ENCODE data around the gene FERMT3.

The FERMT3 gene

GRCh38 chr11:64247729-64248531 is 41.4 kb downstream of the FERMT3 start:
- Histone ChIP-seq H3K27me3 (replicated peaks; ENCODE audit: control insufficient read depth, insufficient read depth, low read length) (no peaks in the 10 kb centered on the region), H3K4me1 (ENCODE audit: control insufficient read depth, insufficient read depth, low read length) (peaks cover 37% of the 10 kb centered on the region), H3K9me3 (ENCODE audit: control insufficient read depth, low read length) (no peaks in the 10 kb centered on the region), H3K4me3 (ENCODE audit: low read length) (peak overlapping the region; percentile 90), H3K36me3 (ENCODE audit: control insufficient read depth, insufficient read depth, low read length, severe bottlenecking) (peaks cover 14% of the 10 kb centered on the region), H3K9ac (ENCODE audit: low read length) (peak overlapping the region; percentile 93)
- DNase-seq (ENCODE audit: low read depth), result no peak

GRCh38 chr11:64248578-64248977 is 42.1 kb downstream of the FERMT3 start:
- no peaks in the 10 kb centered on the region for H3K27me3 ChIP-seq (replicated peaks; ENCODE audit: control insufficient read depth, insufficient read depth, low read length)
- H3K4me1 ChIP-seq (ENCODE audit: control insufficient read depth, insufficient read depth, low read length), result peaks cover 38% of the 10 kb centered on the region
- no peaks in the 10 kb centered on the region for H3K9me3 ChIP-seq (ENCODE audit: control insufficient read depth, low read length)
- no peak for DNase-seq (ENCODE audit: low read depth)
- peaks cover 8% of the 10 kb centered on the region for H3K36me3 ChIP-seq (ENCODE audit: control insufficient read depth, insufficient read depth, low read length, severe bottlenecking)
- peak overlapping the region; percentile 93 for H3K9ac ChIP-seq (ENCODE audit: low read length)
- H3K4me3 ChIP-seq (ENCODE audit: low read length), result no peak overlapping the region

- Histone ChIP-seq H3K9me3 (ENCODE audit: control insufficient read depth, low read length) (no peaks in the 10 kb centered on the region), H3K4me3 (ENCODE audit: low read length) (no peak overlapping the region), H3K9ac (ENCODE audit: low read length) (no peak overlapping the region), H3K27me3 (replicated peaks; ENCODE audit: control insufficient read depth, insufficient read depth, low read length) (no peaks in the 10 kb centered on the region), H3K36me3 (ENCODE audit: control insufficient read depth, insufficient read depth, low read length, severe bottlenecking) (peaks cover 3% of the 10 kb centered on the region), H3K4me1 (ENCODE audit: control insufficient read depth, insufficient read depth, low read length) (peaks cover 34% of the 10 kb centered on the region)
- DNase-seq (ENCODE audit: low read depth), result no peak
Measured at GRCh38 chr11:64249038-64249437, 42.5 kb downstream of the FERMT3 start.

GRCh38 chr11:64249563-64250414 is 43.3 kb downstream of the FERMT3 start:
- no peak overlapping the region for H3K4me3 ChIP-seq (ENCODE audit: low read length)
- DNase-seq (ENCODE audit: low read depth), result no peak

GRCh38 chr11:64250415-64251015 is 44.0 kb downstream of the FERMT3 start:
- no peak for DNase-seq (ENCODE audit: low read depth)
- peaks cover 5% of the 10 kb centered on the region for H3K36me3 ChIP-seq (ENCODE audit: control insufficient read depth, insufficient read depth, low read length, severe bottlenecking)
- H3K4me1 ChIP-seq (ENCODE audit: control insufficient read depth, insufficient read depth, low read length), result peaks cover 29% of the 10 kb centered on the region
- H3K9ac ChIP-seq (ENCODE audit: low read length), result peak overlapping the region; percentile 79
- H3K9me3 ChIP-seq (ENCODE audit: control insufficient read depth, low read length), result no peaks in the 10 kb centered on the region
- peak overlapping the region; percentile 81 for H3K4me3 ChIP-seq (ENCODE audit: low read length)
- no peaks in the 10 kb centered on the region for H3K27me3 ChIP-seq (replicated peaks; ENCODE audit: control insufficient read depth, insufficient read depth, low read length)

More at GRCh38 chr11:64249563-64250414, 43.3 kb downstream of the FERMT3 start:
- Histone ChIP-seq H3K36me3 (ENCODE audit: control insufficient read depth, insufficient read depth, low read length, severe bottlenecking) (no peaks in the 10 kb centered on the region), H3K9ac (ENCODE audit: low read length) (no peak overlapping the region), H3K4me1 (ENCODE audit: control insufficient read depth, insufficient read depth, low read length) (peaks cover 31% of the 10 kb centered on the region), H3K9me3 (ENCODE audit: control insufficient read depth, low read length) (no peaks in the 10 kb centered on the region), H3K27me3 (replicated peaks; ENCODE audit: control insufficient read depth, insufficient read depth, low read length) (no peaks in the 10 kb centered on the region)

- Histone ChIP-seq H3K9me3 (ENCODE audit: control insufficient read depth, low read length) (no peaks in the 10 kb centered on the region), H3K4me1 (ENCODE audit: control insufficient read depth, insufficient read depth, low read length) (peaks cover 29% of the 10 kb centered on the region), H3K27me3 (replicated peaks; ENCODE audit: control insufficient read depth, insufficient read depth, low read length) (no peaks in the 10 kb centered on the region), H3K4me3 (ENCODE audit: low read length) (peak within 1 kb of the TSS; percentile 93), H3K9ac (ENCODE audit: low read length) (peak within 1 kb of the TSS; percentile 92), H3K36me3 (ENCODE audit: control insufficient read depth, insufficient read depth, low read length, severe bottlenecking) (peaks cover 12% of the 10 kb centered on the region)
- peak; percentile 84 for DNase-seq (ENCODE audit: low read depth)
Measured at GRCh38 chr11:64251016-64251752, 44.7 kb downstream of the FERMT3 start, which contains the start of gene PLCB3. Gene PLCB3 (plus strand): TSS chr11:64251530. CDS start chr11:64251650, 120 bp downstream.

- Histone ChIP-seq H3K4me1 (ENCODE audit: control insufficient read depth, insufficient read depth, low read length) (peaks cover 29% of the 10 kb centered on the region), H3K27me3 (replicated peaks; ENCODE audit: control insufficient read depth, insufficient read depth, low read length) (no peaks in the 10 kb centered on the region), H3K9ac (ENCODE audit: low read length) (peak overlapping the region; percentile 92), H3K9me3 (ENCODE audit: control insufficient read depth, low read length) (no peaks in the 10 kb centered on the region), H3K36me3 (ENCODE audit: control insufficient read depth, insufficient read depth, low read length, severe bottlenecking) (peaks cover 17% of the 10 kb centered on the region), H3K4me3 (ENCODE audit: low read length) (peak overlapping the region; percentile 93)
- no peak for DNase-seq (ENCODE audit: low read depth)
Measured at GRCh38 chr11:64251753-64252002, 45.2 kb downstream of the FERMT3 start.

- H3K4me3 ChIP-seq (ENCODE audit: low read length), result peak overlapping the region; percentile 93
- peaks cover 29% of the 10 kb centered on the region for H3K4me1 ChIP-seq (ENCODE audit: control insufficient read depth, insufficient read depth, low read length)
- DNase-seq (ENCODE audit: low read depth), result peak; percentile 49
- H3K9ac ChIP-seq (ENCODE audit: low read length), result peak overlapping the region; percentile 92
- H3K27me3 ChIP-seq (replicated peaks; ENCODE audit: control insufficient read depth, insufficient read depth, low read length), result no peaks in the 10 kb centered on the region
- H3K36me3 ChIP-seq (ENCODE audit: control insufficient read depth, insufficient read depth, low read length, severe bottlenecking), result peaks cover 17% of the 10 kb centered on the region
- H3K9me3 ChIP-seq (ENCODE audit: control insufficient read depth, low read length), result no peaks in the 10 kb centered on the region
Measured at GRCh38 chr11:64252003-64252872, 45.7 kb downstream of the FERMT3 start.

- Histone ChIP-seq H3K9me3 (ENCODE audit: control insufficient read depth, low read length) (no peaks in the 10 kb centered on the region), H3K9ac (ENCODE audit: low read length) (peak overlapping the region; percentile 42), H3K4me3 (ENCODE audit: low read length) (no peak overlapping the region), H3K27me3 (replicated peaks; ENCODE audit: control insufficient read depth, insufficient read depth, low read length) (no peaks in the 10 kb centered on the region), H3K36me3 (ENCODE audit: control insufficient read depth, insufficient read depth, low read length, severe bottlenecking) (peaks cover 23% of the 10 kb centered on the region), H3K4me1 (ENCODE audit: control insufficient read depth, insufficient read depth, low read length) (peaks cover 24% of the 10 kb centered on the region)
- no peak for DNase-seq (ENCODE audit: low read depth)
Measured at GRCh38 chr11:64253043-64253442, 46.5 kb downstream of the FERMT3 start.

- H3K9me3 ChIP-seq (ENCODE audit: control insufficient read depth, low read length), result no peaks in the 10 kb centered on the region
- peaks cover 21% of the 10 kb centered on the region for H3K4me1 ChIP-seq (ENCODE audit: control insufficient read depth, insufficient read depth, low read length)
- no peaks in the 10 kb centered on the region for H3K27me3 ChIP-seq (replicated peaks; ENCODE audit: control insufficient read depth, insufficient read depth, low read length)
- H3K9ac ChIP-seq (ENCODE audit: low read length), result peak overlapping the region; percentile 42
- DNase-seq (ENCODE audit: low read depth), result no peak
- H3K36me3 ChIP-seq (ENCODE audit: control insufficient read depth, insufficient read depth, low read length, severe bottlenecking), result peaks cover 27% of the 10 kb centered on the region
- no peak overlapping the region for H3K4me3 ChIP-seq (ENCODE audit: low read length)
Measured at GRCh38 chr11:64253481-64253880, 47.0 kb downstream of the FERMT3 start.

Data from adipocyte (in vitro differentiated cells).